ENCODE results near the gene INTS7.

GRCh38 chr1:211903490-211904245, 131.7 kb downstream of the INTS7 start:
- TF ChIP-seq CTCF (IDR thresholded peaks at IDR 0.05 in 2 of 3, conservative IDR thresholded peaks at IDR 0.05 in 1 of 3; ENCODE audit: borderline replicate concordance in 1 of 3, insufficient read depth in 1 of 3, low read depth in 2 of 3, low read length in 2 of 3) (no peak), EGR1 (IDR thresholded peaks at IDR 0.05; ENCODE audit: low read depth) (no peak), EZH2 (IDR thresholded peaks at IDR 0.05) (no peak), POLR2A (IDR thresholded peaks at IDR 0.05; ENCODE audit: borderline replicate concordance, extremely low read depth, insufficient read depth, insufficient read length) (no peak), POLR2AphosphoS5 (IDR thresholded peaks at IDR 0.05; ENCODE audit: low read depth, low read length) (no peak), CEBPB (IDR thresholded peaks at IDR 0.05; ENCODE audit: low read depth) (no peak), REST (IDR thresholded peaks at IDR 0.05; ENCODE audit: low read depth) (no peak), EZH2phosphoT487 (IDR thresholded peaks at IDR 0.05; ENCODE audit: borderline replicate concordance) (no peak), SIN3A (IDR thresholded peaks at IDR 0.05; ENCODE audit: low read depth) (no peak), SP1 (IDR thresholded peaks at IDR 0.05; ENCODE audit: low read depth) (no peak), CBX3 (IDR thresholded peaks at IDR 0.05; ENCODE audit: low read depth) (no peak)
